KBM-7 (cell line): ENCODE results near the gene LTF.
"Not testable (repeated sequence)": the region's sequence is repeated elsewhere in the genome, so short reads cannot be mapped to it uniquely, and the experiment has no call there.

Source experiments
- DNase-seq: peaks from one replicate; pipeline ENCODE4 v3.0.0-alpha.2; 2015
- in situ Hi-C: fragments of 300-500 bp; cut with MboI; formaldehyde crosslinking; loops from 2 replicates; pipeline ENCODE4 v1.14.3; 2020; ENCODE audit warnings: low sequenced_read_pairs, low pct_unique_long_range_greater_than_20kb, mixed read lengths

LTF gene

DNA sequence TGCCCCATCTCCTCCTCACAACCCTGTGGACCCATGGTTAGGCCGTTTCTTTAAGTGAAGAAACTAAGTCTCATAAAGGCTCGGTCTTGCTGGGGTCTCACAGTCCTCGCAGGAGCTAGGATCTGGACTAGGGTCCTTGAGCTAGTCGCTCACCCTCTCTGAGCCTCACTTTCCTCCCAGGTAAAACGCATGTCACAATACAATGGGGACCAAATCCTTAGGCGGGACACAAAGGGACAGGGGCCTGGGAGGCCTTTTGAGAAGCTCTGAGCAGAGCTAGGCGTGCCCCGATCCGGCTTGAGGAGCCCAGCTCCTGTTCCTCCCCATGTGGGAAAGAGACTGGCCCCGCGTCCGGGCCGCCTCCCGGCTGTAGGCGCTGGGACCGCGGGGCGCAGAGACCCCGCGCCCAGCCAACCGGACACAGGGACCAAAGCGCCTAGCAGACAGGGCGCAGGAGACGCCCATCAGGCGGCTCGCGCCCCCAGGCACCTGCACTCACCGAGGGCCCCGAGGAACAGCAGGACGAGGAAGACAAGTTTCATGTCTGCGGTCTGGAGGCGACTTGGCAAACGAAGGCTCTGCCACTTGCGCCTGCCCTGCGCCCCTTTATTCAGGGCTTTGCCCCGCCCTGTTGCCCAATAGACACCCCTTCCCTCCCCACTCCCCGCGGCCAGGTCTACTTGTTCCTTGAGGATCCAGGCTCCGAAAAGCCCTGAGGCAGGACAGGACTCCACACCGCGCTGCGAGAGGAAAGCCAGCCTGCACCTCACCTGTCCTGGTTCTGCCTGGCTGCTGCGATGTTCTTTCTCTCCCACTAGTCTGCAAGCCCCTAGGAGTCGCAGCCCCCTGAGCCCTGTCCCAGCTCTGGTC, at the start of gene LTF:
TSS of gene LTF (minus strand) at position 580 of the 870 bp plus-strand sequence. CDS start at position 542, 38 bp downstream.
- in situ Hi-C loops = no loop called here
- no peak for DNase-seq

DNA sequence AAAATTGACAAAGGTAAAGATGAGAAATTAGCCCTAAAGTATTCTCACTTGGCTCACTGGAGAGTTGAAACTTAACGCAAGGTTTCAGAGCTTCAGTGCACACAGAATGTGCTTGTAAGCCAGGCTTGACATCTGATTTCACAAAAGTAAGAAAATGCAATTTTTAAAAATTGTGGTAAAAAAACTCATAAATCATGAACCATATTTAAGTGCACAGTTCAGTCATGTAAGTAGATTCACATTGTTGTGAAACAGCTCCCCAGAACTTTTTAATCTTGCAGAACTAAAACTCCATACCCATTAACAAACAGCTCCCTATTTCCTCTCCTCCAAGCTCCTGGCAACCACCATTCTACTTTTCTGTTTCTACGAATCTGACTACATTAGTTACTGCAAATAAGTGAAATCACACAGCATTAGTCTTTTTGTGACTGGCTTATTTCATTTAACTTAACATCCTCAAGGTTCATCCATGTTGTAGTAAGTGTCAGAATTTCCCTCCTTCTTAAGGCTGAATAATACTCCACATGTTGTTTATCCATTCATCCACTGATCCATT, 47.6 kb upstream of the LTF start:
- DNase-seq = no peak
- in situ Hi-C loops = no loop called here

DNA sequence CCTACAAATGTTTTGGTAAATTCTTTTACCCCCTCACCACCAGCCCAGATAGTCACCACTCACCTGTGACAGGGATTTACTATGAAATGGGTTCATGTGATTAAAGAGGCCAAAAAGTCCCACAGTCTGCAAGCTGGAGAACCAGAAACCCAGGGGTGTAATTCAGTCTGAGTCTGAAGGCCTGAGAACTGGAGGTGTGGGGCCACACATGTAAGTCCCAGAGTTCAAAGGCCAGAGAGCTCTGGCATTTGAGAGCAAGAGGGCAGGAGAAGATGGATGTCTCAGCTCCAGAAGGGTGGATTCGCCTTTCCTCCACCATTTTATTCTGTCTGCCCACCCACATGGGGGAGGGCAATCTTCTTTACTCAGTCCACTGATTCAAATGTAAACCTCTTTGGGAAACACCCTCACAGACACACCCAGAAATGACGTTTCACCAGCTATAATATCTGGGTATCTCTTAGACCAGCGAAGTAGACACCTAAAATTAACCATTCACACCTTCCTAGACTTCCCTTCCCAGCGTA, 45.0 kb upstream of the LTF start:
- in situ Hi-C loops = no loop called here
- no peak for DNase-seq

DNA sequence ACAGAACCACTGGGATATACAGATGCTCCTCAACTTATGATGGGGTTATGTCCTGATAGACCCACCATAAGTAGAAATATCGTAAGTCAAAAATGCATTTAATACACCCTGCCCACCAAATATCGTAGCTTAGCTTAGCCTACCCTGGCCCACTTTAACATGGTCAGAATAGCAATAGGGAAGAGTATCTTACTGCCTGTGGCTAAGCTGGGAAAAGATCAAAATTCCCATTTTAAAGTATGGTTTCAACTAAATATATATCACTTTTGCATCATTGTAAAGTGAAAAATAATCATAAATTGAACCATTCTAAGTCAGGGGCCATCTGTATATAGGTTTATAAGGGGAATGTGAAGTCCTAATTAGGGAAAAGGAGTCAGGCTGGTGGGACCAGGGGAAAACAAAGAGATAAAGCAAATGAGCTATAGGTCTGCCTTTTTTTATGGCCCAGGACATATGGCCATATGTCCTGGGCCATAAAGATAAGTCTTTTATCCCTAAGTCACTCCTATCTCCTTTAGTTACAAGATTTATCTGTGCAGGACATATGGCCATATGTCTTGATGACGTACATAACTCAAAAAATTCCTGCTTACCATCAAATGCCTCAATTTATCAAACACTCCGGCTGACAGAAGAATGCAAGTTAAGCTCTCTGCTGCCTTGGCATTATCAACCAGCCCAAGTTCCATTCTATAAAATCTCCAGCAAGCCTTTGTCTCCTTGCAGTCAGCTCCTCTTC, 44.3 kb upstream of the LTF start:
- in situ Hi-C loops = no loop called here
- DNase-seq = no peak

DNA sequence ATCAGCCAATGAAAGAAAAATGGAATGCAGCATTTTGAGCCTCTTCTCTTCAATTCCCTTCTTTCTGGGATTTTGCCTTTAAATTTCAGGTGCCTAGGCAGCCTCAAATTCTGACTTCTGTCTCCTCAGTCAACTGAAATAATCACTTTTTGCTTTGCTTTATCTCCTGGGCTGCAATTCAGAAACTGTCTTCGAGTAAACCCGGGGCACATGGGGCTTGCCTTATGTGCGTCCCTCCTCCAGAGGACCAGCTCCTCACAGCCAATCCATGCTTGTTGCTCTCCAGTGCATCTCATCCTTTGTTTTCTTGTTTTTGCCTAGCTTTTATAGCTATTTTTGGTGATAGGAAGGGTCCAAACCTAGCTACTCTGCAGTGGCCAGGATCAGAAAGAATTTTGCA, 41.8 kb upstream of the LTF start:
- in situ Hi-C loops = no loop called here
- DNase-seq = no peak

DNA sequence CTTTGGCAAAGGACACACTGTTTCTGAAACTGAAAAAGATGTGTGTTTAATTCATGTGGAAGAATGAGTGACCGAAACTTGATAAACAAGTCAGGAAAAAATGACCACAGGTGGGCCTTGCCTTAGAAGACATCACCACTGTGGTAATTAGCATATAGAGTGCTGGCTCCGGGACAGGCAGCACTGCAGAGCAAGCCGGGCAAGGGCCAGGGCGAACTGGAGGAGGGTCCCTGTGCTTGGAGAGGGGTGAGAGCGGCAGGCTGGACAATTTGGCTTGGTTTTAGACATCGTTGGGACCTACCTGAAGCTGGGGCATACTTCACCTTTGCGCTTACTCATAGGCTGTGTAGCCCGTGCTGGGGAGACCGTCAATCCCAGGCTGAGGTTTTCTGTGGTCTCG, 41.2 kb upstream of the LTF start:
- in situ Hi-C loops = no loop called here

DNA sequence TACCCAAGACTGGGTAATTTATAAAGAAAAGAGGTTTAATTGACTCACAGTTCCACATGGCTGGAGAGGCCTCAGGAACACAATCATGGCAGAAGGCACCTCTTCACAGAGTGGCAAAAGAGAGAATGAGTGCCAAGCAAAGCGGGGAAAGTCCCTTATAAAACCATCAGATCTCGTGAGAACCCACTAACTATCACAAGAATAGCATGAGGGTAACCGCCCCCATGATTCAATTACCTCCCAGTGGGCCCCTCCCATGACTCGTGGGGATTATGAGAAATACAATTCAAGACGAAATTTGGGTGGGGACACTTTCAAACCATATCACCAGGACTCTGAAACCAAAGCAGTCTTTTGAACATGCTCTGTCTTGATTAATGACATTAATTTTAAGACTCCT, 40.1 kb upstream of the LTF start:
- DNase-seq = no peak

More for the DNA sequence above, 41.2 kb upstream of the LTF start:
- DNase-seq = no peak

DNA sequence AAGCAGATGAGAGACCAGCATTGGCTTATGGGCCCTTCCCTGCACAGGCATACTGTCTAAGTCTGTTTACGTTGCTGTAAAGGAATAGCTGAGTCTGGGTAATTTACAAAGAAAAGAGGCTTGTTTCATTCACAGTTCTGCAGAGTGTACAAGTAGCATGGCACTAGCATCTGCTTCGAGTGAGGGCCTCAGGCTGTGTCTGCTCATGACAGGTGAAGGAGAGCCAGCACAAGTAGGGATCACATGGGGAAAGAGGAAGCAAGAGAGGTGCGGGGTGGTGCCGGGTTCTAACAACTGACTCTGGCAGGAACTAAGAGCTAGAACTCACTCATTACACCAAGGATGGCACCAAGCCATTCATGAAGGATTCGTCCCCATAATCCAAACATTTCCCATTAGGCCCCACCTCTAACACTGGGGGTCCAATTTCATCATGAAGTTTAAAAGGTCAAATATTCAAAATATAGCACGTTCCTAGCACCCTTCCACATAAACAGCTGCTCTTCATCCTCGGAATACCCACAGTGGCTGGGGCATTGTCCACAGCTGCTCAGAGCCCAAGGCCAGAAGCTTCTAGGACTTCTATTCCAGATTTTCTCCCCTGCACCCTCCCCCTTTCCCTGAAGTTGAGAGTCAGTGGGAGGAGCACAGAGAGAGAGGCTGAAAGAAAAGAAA, 38.6 kb upstream of the LTF start:
- in situ Hi-C loops = no loop called here
- DNase-seq = no peak

More for the DNA sequence above, 40.1 kb upstream of the LTF start:
- in situ Hi-C loops = no loop called here

DNA sequence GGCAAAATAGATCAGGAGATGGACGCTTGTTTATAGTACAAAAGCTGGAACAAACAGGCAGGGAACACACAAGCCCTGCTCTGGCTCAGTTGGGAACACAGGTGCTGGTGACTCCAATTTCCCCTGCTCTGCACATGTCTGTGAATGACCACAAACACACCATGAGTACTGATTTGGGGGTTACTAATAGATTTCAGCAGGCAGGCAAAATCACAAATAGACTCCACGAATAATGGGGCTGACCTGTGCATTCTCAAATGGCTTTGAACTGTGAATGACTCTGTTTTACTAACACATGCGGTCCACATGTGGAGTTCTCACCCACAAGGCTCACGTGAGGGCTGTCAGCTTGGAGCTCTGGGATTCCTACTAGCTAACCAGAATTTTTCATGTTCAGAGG, 37.0 kb upstream of the LTF start:
- in situ Hi-C loops = no loop called here
- DNase-seq = no peak

DNA sequence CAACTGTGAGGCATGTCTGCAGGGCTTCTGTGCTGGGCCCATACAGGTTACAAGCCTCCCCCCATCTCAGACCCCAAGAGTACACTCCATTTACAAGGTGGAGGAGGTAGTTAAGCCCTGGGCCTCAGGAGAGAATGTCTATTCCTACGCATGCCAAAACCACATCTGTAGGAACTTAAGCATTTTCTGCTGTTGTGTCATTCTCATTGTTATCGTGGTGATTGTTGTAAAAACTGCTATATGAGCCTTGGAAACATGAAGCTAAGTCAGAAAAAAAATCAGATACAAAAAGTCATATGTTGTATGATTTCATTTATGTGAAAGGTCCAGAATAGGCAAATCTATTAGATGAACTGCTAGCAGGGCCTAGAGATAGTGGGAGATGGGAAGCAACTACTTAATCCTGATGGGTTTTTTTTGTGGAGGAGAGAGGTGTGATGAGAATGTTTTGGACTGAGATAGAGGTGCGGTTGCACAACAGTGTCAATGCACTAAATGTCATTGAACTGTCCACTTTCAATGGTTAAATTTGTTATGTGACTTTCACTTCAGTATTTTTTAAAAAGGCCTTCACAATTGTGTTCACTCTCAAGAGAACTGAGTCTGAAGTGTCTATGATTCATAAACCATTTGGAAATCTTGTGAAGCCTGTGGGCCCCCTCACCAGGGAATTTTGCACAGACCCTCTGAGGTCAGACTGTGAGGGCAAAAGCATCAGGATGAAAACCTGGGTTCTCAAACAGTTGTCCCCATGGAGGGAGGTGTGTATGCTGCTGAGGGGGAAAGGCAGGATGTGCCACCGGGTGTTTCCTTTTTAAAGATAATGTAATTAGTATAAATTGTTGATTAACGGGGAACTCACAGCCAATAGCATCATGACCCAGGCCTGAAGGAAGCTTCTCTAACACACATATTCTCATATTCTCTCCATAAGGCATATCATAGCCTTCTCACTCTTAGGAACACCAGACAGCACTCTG, 36.2 kb upstream of the LTF start:
- in situ Hi-C loops = no loop called here

DNA sequence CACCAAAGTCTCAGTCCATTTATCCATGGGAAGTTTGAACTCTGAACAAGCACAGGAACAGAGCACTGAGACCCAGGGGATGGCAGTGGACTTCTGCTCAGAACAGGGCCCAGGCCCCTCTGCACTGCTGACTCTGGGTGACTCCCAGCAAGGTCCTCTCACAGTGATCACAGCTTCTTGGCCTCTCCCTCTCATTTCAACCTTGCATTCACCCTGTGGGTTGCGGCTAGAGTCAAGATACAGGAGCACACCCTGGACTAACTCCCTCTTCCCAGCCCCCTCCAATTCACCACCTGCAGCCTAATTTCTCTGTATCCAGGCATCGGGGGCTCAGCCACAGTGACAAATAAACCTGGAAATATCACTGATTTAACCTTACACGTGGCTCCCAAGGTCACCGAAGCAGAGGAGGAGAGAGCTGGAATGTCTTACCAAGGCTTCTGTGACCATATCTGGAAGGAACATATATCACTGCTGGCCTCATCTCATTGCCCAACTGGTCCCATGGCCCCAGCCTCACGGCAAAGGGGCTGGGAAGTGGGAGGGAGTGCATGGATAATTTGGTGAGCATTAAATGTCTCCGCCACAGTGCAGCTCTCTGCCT, 34.3 kb upstream of the LTF start:
- in situ Hi-C loops = no loop called here

More for the DNA sequence above, 36.2 kb upstream of the LTF start:
- no peak for DNase-seq

DNA sequence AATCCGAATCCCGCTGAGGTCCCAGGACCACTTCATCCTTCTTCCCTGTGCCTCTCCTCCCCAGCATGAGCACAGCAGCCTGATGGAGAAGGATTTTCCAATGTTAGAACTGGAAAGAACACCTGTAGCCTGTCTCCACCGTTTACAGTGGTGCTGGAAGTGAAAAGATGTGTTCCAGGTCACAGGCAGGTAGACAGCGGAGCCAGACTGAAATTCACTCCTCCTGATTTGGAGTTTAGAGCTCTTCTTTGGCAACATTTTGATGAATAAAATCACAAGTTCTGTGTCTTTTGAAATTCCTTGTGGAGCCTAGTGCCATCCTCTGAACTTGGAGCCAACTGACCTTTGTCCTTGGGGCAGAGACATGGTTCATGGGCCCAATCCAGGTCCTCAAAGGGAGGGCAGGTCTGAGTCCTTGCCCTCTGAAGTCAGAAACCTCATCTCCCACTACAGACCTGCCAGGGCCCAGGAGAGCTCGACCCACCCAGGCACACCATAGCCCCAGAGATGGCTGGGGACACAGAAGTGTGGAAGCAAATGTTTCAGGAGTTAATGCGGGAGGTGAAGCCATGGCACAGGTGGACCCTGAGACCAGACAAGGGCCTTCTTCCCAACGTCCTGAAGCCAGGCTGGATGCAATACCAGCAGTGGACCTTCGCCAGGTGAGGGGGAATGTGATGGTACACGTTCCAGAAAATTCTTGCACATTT, 33.0 kb upstream of the LTF start, which contains the start of gene RTP3:
TSS of gene RTP3 (plus strand) at position 421 of the 710 bp plus-strand sequence. CDS start at position 508, 87 bp downstream.
- in situ Hi-C loops = no loop called here
- DNase-seq = no peak

More for the DNA sequence above, 34.3 kb upstream of the LTF start:
- DNase-seq = no peak

DNA sequence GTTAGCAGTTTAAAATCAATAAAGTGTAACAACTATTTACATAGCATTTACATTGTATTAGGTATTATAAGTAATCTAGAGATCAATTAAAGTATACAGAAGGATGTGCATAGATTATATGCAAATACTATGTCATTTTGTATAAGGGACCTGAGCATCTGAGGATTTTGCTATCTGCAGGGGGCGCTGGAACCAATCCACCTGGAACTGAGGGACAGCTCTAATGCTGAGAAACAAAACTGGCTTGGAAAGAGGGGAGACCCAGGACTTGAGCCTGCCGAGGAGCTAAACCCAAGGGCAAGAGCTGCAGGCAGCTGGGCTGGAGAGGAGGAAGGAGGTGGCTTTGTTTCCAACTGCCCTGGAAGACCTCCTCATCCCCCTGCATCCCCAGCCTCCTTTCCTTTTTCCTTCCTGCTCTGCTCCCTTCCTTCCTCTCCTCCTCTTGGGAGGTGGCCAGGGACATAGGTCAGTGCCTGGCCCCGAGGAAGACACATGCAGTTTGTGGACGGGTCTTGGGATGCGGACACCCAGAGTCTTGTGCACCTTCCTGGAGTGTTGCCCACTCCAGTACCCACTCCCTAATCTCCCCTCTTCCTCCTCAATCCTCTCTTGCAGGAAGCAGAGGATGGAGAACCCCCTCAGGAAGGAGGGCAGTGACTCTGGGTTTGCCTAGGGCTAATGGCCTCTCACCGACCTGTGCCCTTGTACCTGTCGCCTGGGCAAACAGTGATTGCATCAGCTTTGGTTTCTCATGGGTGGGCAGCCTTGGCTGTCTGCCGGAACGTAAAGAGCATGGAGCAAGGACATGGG, 32.2 kb upstream of the LTF start:
- DNase-seq = peak; percentile 28
- in situ Hi-C loops = no loop called here

DNA sequence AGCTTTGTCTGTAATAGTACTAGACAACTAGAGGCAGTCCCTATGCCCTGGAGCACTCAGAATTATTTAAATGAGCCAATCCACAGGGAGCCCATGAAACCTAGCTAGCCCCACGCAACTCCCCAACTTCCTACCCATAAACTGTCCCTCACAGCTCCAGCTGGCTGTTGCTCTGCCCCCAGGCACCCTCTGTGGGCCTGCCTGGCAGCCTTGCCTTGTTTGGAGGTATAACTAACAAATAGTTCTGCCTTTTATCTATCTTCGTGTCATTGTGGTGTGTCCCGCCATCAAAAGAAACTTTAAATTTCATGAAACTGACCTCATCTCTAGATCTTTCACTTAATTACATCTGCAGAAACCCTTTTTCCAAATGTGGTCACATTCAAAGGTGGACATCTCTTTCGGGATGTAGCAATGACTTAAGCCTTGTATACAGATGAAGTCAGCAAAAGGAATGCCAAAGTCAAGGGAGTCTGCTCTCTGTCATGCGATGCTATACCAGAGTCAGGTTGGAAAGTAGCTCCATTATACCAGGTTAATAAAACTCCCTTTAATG, 31.3 kb upstream of the LTF start:
- no peak for DNase-seq

DNA sequence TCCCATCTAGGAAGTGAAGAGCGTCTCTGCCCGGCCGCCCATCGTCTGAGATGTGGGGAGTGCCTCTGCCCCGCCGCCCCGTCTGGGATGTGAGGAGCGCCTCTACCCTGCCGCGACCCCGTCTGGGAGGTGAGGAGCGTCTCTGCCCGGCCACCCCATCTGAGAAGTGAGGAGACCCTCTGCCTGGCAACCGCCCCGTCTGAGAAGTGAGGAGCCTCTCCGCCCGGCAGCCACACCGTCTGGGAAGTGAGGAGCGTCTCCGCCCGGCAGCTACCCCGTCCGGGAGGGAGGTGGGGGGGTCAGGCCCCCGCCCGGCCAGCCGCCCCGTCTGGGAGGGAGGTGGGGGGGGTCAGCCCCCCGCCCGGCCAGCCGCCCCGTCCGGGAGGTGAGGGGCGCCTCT, 29.8 kb upstream of the LTF start:
- DNase-seq, in situ Hi-C loops: not testable (repeated sequence)

More for the DNA sequence above, 31.3 kb upstream of the LTF start:
- in situ Hi-C loops = no loop called here
